Caco-2 (cell line): Measurements from ENCODE around the gene SLC12A9. TPM values are rescaled to one million over a fixed set of nuclear protein-coding genes. Genes with fewer than 3 reads are reported as not detected.
A peak's percentile ranks its signal among the peaks of the same experiment; 100 is the strongest.

Source experiments
- BruUV-seq: library from RNA; stranded (reverse); fragments of 400-500 nt; replicated peaks from 2 replicates; lab custom pipeline; 2021; lab: Mats Ljungman, UMichigan
- CTCF ChIA-PET: fragments of 300-600 bp; sonication (Branson Sonifier 250); formaldehyde crosslinking; loops from one replicate; lab custom pipeline; 2022; ENCODE audit warnings: antibody characterized with exemption; lab: Charles Lee
- POLR2A ChIA-PET: fragments of 300-600 bp; sonication (Branson Sonifier 250); formaldehyde crosslinking; loops from one replicate; lab custom pipeline; 2022; ENCODE audit warnings: antibody characterized with exemption; lab: Charles Lee
- DNase-seq, 2 experiments: peaks; one replicate each; pipeline versions ENCODE4 v3.0.0 to v3.0.0-alpha.2; 2020 to 2022
- H3K27me3 ChIP-seq: replicated peaks from 2 replicates; pipeline ENCODE4 v1.6.0; 2011; ENCODE audit warnings: low read length; ENCODE audit not compliant: control insufficient read depth, insufficient read depth
- H3K36me3 ChIP-seq: 2 replicates; pipeline ENCODE4 v1.5.1; 2011; ENCODE audit warnings: low read length; ENCODE audit not compliant: control insufficient read depth, insufficient read depth
- H3K4me1 ChIP-seq: fragments of 250-450 bp; sonication (Bioruptor Pico); 2 replicates; pipeline ENCODE4 v1.5.1; 2020; ENCODE audit warnings: mild to moderate bottlenecking
- H3K4me3 ChIP-seq: 2 replicates; pipeline ENCODE4 v1.5.1; 2011; ENCODE audit warnings: low read depth, mild to moderate bottlenecking, control low read depth, low read length
- H3K9me3 ChIP-seq: fragments of 250-450 bp; sonication (Bioruptor Pico); 2 replicates; pipeline ENCODE4 v1.5.1; 2020; ENCODE audit warnings: mild to moderate bottlenecking, moderate library complexity
- H3K27ac Mint-ChIP-seq: one replicate; pipeline ENCODE4 v1.8.0; 2022; ENCODE audit warnings: mixed read lengths; ENCODE audit not compliant: unreplicated experiment
- H3K27me3 Mint-ChIP-seq: one replicate; pipeline ENCODE4 v1.8.0; 2022; ENCODE audit warnings: mixed read lengths; ENCODE audit not compliant: insufficient read depth, unreplicated experiment
- H3K36me3 Mint-ChIP-seq: one replicate; pipeline ENCODE4 v1.8.0; 2022; ENCODE audit warnings: mild to moderate bottlenecking, mixed read lengths; ENCODE audit not compliant: insufficient read depth, unreplicated experiment
- H3K4me1 Mint-ChIP-seq: one replicate; pipeline ENCODE4 v1.8.0; 2022; ENCODE audit warnings: low read depth, mixed read lengths; ENCODE audit not compliant: unreplicated experiment
- H3K4me3 Mint-ChIP-seq: one replicate; pipeline ENCODE4 v1.8.0; 2022; ENCODE audit warnings: mild to moderate bottlenecking, moderate library complexity, mixed read lengths; ENCODE audit not compliant: unreplicated experiment
- H3K9me3 Mint-ChIP-seq: one replicate; pipeline ENCODE4 v1.8.0; 2022; ENCODE audit warnings: mixed read lengths; ENCODE audit not compliant: unreplicated experiment
- intact Hi-C: fragments of 100-400 bp; cut with micrococcal nuclease; formaldehyde crosslinking; loops from one replicate; pipeline ENCODE4 v1.10.0; 2022; ENCODE audit not compliant: unreplicated experiment
- total RNA-seq: library from RNA; stranded (reverse); gene quantifications from 2 replicates; pipeline ENCODE4 v1.2.3, GENCODE V29; 2022
- TF ChIP-seq, protein P1 (sequence below), 2 experiments: fragments of 200-600 bp in 1 of 2; IDR thresholded peaks; 1 replicate in 1 of 2; 2 replicates in 1 of 2; pipeline versions ENCODE4 v1.5.1 to v1.8.0; 2011 to 2022; ENCODE audit warnings: antibody characterized with exemption in 1 of 2, control low read depth in 1 of 2, inconsistent platforms in 1 of 2, low read depth in 1 of 2, low read length in 1 of 2, mild to moderate bottlenecking in 1 of 2, moderate library complexity in 1 of 2; ENCODE audit not compliant: insufficient read depth in 1 of 2, severe bottlenecking in 1 of 2, unreplicated experiment in 1 of 2

Gene SLC12A9
- total RNA-seq, 1 experiment from 2014 or later, result 60.7 TPM

DNA sequence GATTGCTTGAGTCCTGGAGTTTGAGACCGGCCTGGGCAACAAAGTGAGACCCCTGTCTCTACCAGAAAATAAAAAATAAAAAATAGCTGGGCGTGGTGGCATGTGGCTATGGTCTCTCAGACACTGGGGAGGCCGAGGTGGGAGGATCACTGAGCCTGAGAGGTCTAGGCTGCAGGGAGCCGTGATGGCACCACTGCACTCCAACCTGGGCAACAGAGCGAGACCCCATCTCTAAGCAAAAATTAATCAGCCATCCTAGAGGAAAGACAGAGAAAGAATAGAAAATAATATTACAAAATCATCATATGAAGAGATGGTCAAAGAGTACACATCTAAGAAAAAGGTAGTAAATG is 20.3 kb upstream of the SLC12A9 start:
- DNase-seq, result no peak
- Mint-ChIP-seq H3K9me3 (no peaks in the 10 kb centered on the region), H3K4me3 (peak overlapping the region; percentile 44), H3K27ac (peak overlapping the region; percentile 62), H3K27me3 (no peaks in the 10 kb centered on the region), H3K36me3 (peaks cover 13% of the 10 kb centered on the region), H3K4me1 (peaks cover 43% of the 10 kb centered on the region)
- H3K36me3 ChIP-seq, result no peaks in the 10 kb centered on the region; the same call in 1 of the 2 replicates
- peaks cover 25% of the 10 kb centered on the region for H3K4me1 ChIP-seq
- POLR2A ChIA-PET, result interaction anchor here (0.9 to 1.5 kb wide), 4 partner anchors 19 to 43 kb away, joined by 3 to 7 read pairs (median 3); partner anchors contain the start of genes SLC12A9 and SRRT
- H3K9me3 ChIP-seq, result no peaks in the 10 kb centered on the region
- intact Hi-C loops, result no loop called here
- H3K27me3 ChIP-seq, result no peaks in the 10 kb centered on the region
- BruUV-seq, result no TSS peak
- H3K4me3 ChIP-seq, result peak overlapping the region; percentile 5
- TF ChIP-seq, protein P1, sequence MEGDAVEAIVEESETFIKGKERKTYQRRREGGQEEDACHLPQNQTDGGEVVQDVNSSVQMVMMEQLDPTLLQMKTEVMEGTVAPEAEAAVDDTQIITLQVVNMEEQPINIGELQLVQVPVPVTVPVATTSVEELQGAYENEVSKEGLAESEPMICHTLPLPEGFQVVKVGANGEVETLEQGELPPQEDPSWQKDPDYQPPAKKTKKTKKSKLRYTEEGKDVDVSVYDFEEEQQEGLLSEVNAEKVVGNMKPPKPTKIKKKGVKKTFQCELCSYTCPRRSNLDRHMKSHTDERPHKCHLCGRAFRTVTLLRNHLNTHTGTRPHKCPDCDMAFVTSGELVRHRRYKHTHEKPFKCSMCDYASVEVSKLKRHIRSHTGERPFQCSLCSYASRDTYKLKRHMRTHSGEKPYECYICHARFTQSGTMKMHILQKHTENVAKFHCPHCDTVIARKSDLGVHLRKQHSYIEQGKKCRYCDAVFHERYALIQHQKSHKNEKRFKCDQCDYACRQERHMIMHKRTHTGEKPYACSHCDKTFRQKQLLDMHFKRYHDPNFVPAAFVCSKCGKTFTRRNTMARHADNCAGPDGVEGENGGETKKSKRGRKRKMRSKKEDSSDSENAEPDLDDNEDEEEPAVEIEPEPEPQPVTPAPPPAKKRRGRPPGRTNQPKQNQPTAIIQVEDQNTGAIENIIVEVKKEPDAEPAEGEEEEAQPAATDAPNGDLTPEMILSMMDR (IDR thresholded peaks at IDR 0.05; ENCODE audit: insufficient read depth in 1 of 2, low read depth in 1 of 2, low read length in 1 of 2, severe bottlenecking in 1 of 2, unreplicated experiment in 1 of 2), result no peak
- CTCF ChIA-PET, result interaction anchor here (0.8 to 1.2 kb wide), 3 partner anchors 20 to 126 kb away, joined by 3 to 12 read pairs (median 3); partner anchors contain the start of genes POP7 and SLC12A9

DNA sequence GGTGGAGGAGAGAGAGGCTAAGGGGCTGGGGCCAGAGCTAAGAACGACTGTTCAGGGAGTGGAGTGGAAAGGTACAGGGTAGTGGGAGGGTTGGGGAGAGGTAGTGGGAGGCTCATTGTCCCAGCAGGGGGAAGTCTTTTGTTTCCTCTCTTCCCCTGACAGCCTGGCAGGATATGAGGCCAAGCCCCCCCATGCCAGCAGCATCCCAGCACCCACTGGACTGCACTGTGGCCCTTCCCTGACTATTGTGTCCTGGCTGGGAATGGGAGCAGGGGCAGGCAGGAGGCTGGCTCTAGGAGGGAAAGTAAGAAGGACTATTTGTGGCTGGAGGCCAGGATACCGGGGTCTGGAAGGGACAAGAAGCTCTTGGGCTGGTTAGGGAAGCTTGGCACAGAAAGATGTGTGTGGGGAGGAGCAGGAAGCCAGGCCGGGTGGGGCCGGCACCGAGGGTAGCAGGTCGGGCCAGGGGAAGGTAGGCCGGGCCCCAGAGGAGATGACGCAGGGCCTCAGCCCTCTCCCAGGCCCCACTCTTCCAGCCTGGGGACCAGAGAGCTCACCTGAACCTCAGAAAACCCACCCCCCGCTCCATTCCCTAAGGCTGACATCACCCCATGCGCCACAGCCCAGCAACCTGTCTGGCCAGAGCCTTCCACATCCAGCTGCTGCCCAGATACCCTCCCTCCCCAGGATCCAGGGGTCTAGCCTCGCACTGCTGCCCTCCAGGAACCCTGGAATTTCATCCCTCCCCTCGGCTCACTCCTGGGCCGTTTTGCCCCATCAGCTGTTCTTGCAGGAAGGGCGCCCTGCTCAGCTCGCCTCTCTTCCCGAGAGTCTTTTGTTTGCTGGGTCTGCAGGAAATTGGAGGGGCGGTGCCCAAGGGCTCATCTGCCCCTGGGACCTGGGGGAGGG is 16.4 kb upstream of the SLC12A9 start:
- H3K4me1 ChIP-seq, result peaks cover 22% of the 10 kb centered on the region
- peak overlapping the region; percentile 39 for H3K4me3 Mint-ChIP-seq
- POLR2A ChIA-PET, result interaction anchor here (0.6 to 2.7 kb wide), 3 partner anchors 9 to 287 kb away, joined by 3 to 18 read pairs (median 5); partner anchors contain the start of gene EPHB4
- H3K9me3 Mint-ChIP-seq, result no peaks in the 10 kb centered on the region
- DNase-seq, result peak; percentile 64 to 75
- peak overlapping the region; percentile 85 for H3K27ac Mint-ChIP-seq
- no peaks in the 10 kb centered on the region for H3K36me3 ChIP-seq
- CTCF ChIA-PET, result interaction anchor here (0.5 to 2.8 kb wide), 5 partner anchors 9 to 573 kb away, joined by 3 to 17 read pairs (median 5); partner anchors contain the start of genes EPHB4, POP7 and UFSP1
- no peak overlapping the region for H3K4me3 ChIP-seq
- H3K27me3 ChIP-seq, result no peaks in the 10 kb centered on the region
- no peaks in the 10 kb centered on the region for H3K27me3 Mint-ChIP-seq
- intact Hi-C loops, result no loop called here
- no TSS peak for BruUV-seq
- TF ChIP-seq, protein P1 (IDR thresholded peaks at IDR 0.05; ENCODE audit: insufficient read depth in 1 of 2, low read depth in 1 of 2, low read length in 1 of 2, severe bottlenecking in 1 of 2, unreplicated experiment in 1 of 2), result no peak
- peaks cover 44% of the 10 kb centered on the region for H3K4me1 Mint-ChIP-seq
- H3K36me3 Mint-ChIP-seq, result peaks cover 5% of the 10 kb centered on the region
- no peaks in the 10 kb centered on the region for H3K9me3 ChIP-seq

DNA sequence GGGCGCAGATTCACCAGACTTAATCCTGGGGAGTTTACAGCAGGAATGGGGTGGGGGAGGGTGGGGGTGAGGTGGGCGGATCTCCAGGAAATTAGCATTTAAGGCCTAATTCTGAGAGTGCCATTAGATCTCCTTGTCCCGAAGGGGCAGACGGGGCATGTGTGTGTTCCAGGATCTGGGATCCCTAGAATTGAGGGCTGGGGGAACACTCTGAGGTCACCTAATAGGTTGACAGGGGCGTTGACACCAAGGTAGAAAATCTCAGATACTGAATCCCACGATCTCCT is 15.8 kb upstream of the SLC12A9 start:
- Histone ChIP-seq H3K9me3 (no peaks in the 10 kb centered on the region), H3K36me3 (no peaks in the 10 kb centered on the region), H3K4me1 (peaks cover 17% of the 10 kb centered on the region), H3K27me3 (no peaks in the 10 kb centered on the region), H3K4me3 (peak overlapping the region; percentile 42)
- Mint-ChIP-seq H3K36me3 (peaks cover 5% of the 10 kb centered on the region), H3K9me3 (no peaks in the 10 kb centered on the region), H3K4me3 (peak overlapping the region; percentile 39), H3K4me1 (peaks cover 40% of the 10 kb centered on the region), H3K27ac (peak overlapping the region; percentile 85), H3K27me3 (no peaks in the 10 kb centered on the region)
- DNase-seq, result no peak
- BruUV-seq, result no TSS peak
- POLR2A ChIA-PET, result interaction anchor here (0.7 to 2.7 kb wide), 2 partner anchors 9 to 286 kb away, joined by 5 to 18 read pairs; partner anchors contain the start of gene EPHB4
- CTCF ChIA-PET, result interaction anchor here (0.6 to 2.8 kb wide), 2 partner anchors 10 to 573 kb away, joined by 3 to 17 read pairs; partner anchors contain the start of gene EPHB4
- TF ChIP-seq, protein P1 (IDR thresholded peaks at IDR 0.05; ENCODE audit: insufficient read depth in 1 of 2, low read depth in 1 of 2, low read length in 1 of 2, severe bottlenecking in 1 of 2, unreplicated experiment in 1 of 2), result no peak
- intact Hi-C loops, result loop anchor here (1.0 kb wide), 1 partner anchor 16 kb away; the partner anchor contains the start of gene SLC12A9
